ENCODE results near the gene OPCML. TPM values are rescaled to one million over a fixed set of nuclear protein-coding genes. Genes with fewer than 3 reads are reported as not detected.

The OPCML gene
- total RNA-seq, 1 donor, result under 0.01 TPM

GRCh38 chr11:133197425-133197824 lies 334.9 kb downstream of the OPCML start:
- H3K27me3 ChIP-seq (ENCODE audit: insufficient read depth, low read length), result no peaks in the 10 kb centered on the region
- no peaks in the 10 kb centered on the region for H3K9me3 ChIP-seq (ENCODE audit: low read depth, low read length)
- no peak overlapping the region for H3K4me3 ChIP-seq (ENCODE audit: low read length)
- peaks cover 3% of the 10 kb centered on the region for H3K4me1 ChIP-seq (ENCODE audit: insufficient read depth, low read length)

GRCh38 chr11:133191931-133192330 lies 340.4 kb downstream of the OPCML start:
- Histone ChIP-seq H3K27me3 (ENCODE audit: insufficient read depth, low read length) (no peaks in the 10 kb centered on the region), H3K4me1 (ENCODE audit: insufficient read depth, low read length) (peaks cover 12% of the 10 kb centered on the region), H3K4me3 (ENCODE audit: low read length) (no peak overlapping the region), H3K9me3 (ENCODE audit: low read depth, low read length) (no peaks in the 10 kb centered on the region)

- Histone ChIP-seq H3K4me1 (ENCODE audit: insufficient read depth, low read length) (no peaks in the 10 kb centered on the region), H3K4me3 (ENCODE audit: low read length) (no peak overlapping the region), H3K27me3 (ENCODE audit: insufficient read depth, low read length) (no peaks in the 10 kb centered on the region), H3K9me3 (ENCODE audit: low read depth, low read length) (no peaks in the 10 kb centered on the region)
These were observed 350.6 kb downstream of the OPCML start for GRCh38 chr11:133181667-133182066.

GRCh38 chr11:133181066-133181465 lies 351.2 kb downstream of the OPCML start:
- no peaks in the 10 kb centered on the region for H3K27me3 ChIP-seq (ENCODE audit: insufficient read depth, low read length)
- no peak overlapping the region for H3K4me3 ChIP-seq (ENCODE audit: low read length)
- no peaks in the 10 kb centered on the region for H3K9me3 ChIP-seq (ENCODE audit: low read depth, low read length)
- H3K4me1 ChIP-seq (ENCODE audit: insufficient read depth, low read length), result no peaks in the 10 kb centered on the region

- Histone ChIP-seq H3K4me3 (ENCODE audit: low read length) (no peak overlapping the region), H3K4me1 (ENCODE audit: insufficient read depth, low read length) (no peaks in the 10 kb centered on the region), H3K27me3 (ENCODE audit: insufficient read depth, low read length) (no peaks in the 10 kb centered on the region), H3K9me3 (ENCODE audit: low read depth, low read length) (no peaks in the 10 kb centered on the region)
These were observed 352.1 kb downstream of the OPCML start for GRCh38 chr11:133180201-133180600.

- H3K9me3 ChIP-seq (ENCODE audit: low read depth, low read length), result no peaks in the 10 kb centered on the region
- no peaks in the 10 kb centered on the region for H3K4me1 ChIP-seq (ENCODE audit: insufficient read depth, low read length)
- H3K4me3 ChIP-seq (ENCODE audit: low read length), result no peak overlapping the region
- H3K27me3 ChIP-seq (ENCODE audit: insufficient read depth, low read length), result no peaks in the 10 kb centered on the region
These were observed 355.6 kb downstream of the OPCML start for GRCh38 chr11:133176748-133177147.

GRCh38 chr11:133175103-133175502 lies 357.2 kb downstream of the OPCML start:
- Histone ChIP-seq H3K9me3 (ENCODE audit: low read depth, low read length) (no peaks in the 10 kb centered on the region), H3K4me3 (ENCODE audit: low read length) (no peak overlapping the region), H3K4me1 (ENCODE audit: insufficient read depth, low read length) (no peaks in the 10 kb centered on the region), H3K27me3 (ENCODE audit: insufficient read depth, low read length) (no peaks in the 10 kb centered on the region)

- no peaks in the 10 kb centered on the region for H3K9me3 ChIP-seq (ENCODE audit: low read depth, low read length)
- H3K27me3 ChIP-seq (ENCODE audit: insufficient read depth, low read length), result no peaks in the 10 kb centered on the region
- H3K4me3 ChIP-seq (ENCODE audit: low read length), result no peak overlapping the region
- H3K4me1 ChIP-seq (ENCODE audit: insufficient read depth, low read length), result no peaks in the 10 kb centered on the region
These were observed 358.4 kb downstream of the OPCML start for GRCh38 chr11:133173810-133174412.

- H3K27me3 ChIP-seq (ENCODE audit: insufficient read depth, low read length), result no peaks in the 10 kb centered on the region
- no peaks in the 10 kb centered on the region for H3K4me1 ChIP-seq (ENCODE audit: insufficient read depth, low read length)
- no peak overlapping the region for H3K4me3 ChIP-seq (ENCODE audit: low read length)
- no peaks in the 10 kb centered on the region for H3K9me3 ChIP-seq (ENCODE audit: low read depth, low read length)
These were observed 360.0 kb downstream of the OPCML start for GRCh38 chr11:133172349-133172748.

- no peaks in the 10 kb centered on the region for H3K27me3 ChIP-seq (ENCODE audit: insufficient read depth, low read length)
- H3K4me3 ChIP-seq (ENCODE audit: low read length), result no peak overlapping the region
- no peaks in the 10 kb centered on the region for H3K4me1 ChIP-seq (ENCODE audit: insufficient read depth, low read length)
- no peaks in the 10 kb centered on the region for H3K9me3 ChIP-seq (ENCODE audit: low read depth, low read length)
These were observed 360.9 kb downstream of the OPCML start for GRCh38 chr11:133171374-133171773.

- no peaks in the 10 kb centered on the region for H3K4me1 ChIP-seq (ENCODE audit: insufficient read depth, low read length)
- H3K4me3 ChIP-seq (ENCODE audit: low read length), result no peak overlapping the region
- no peaks in the 10 kb centered on the region for H3K27me3 ChIP-seq (ENCODE audit: insufficient read depth, low read length)
- no peaks in the 10 kb centered on the region for H3K9me3 ChIP-seq (ENCODE audit: low read depth, low read length)
These were observed 364.3 kb downstream of the OPCML start for GRCh38 chr11:133168016-133168415.

GRCh38 chr11:133166662-133167061 lies 365.6 kb downstream of the OPCML start:
- Histone ChIP-seq H3K4me3 (ENCODE audit: low read length) (no peak overlapping the region), H3K9me3 (ENCODE audit: low read depth, low read length) (no peaks in the 10 kb centered on the region), H3K4me1 (ENCODE audit: insufficient read depth, low read length) (no peaks in the 10 kb centered on the region), H3K27me3 (ENCODE audit: insufficient read depth, low read length) (no peaks in the 10 kb centered on the region)

GRCh38 chr11:133164986-133165385 lies 367.3 kb downstream of the OPCML start:
- Histone ChIP-seq H3K9me3 (ENCODE audit: low read depth, low read length) (no peaks in the 10 kb centered on the region), H3K4me1 (ENCODE audit: insufficient read depth, low read length) (no peaks in the 10 kb centered on the region), H3K27me3 (ENCODE audit: insufficient read depth, low read length) (no peaks in the 10 kb centered on the region), H3K4me3 (ENCODE audit: low read length) (no peak overlapping the region)

GRCh38 chr11:133163463-133164419 lies 368.6 kb downstream of the OPCML start:
- H3K9me3 ChIP-seq (ENCODE audit: low read depth, low read length), result no peaks in the 10 kb centered on the region
- H3K4me1 ChIP-seq (ENCODE audit: insufficient read depth, low read length), result no peaks in the 10 kb centered on the region
- no peak overlapping the region for H3K4me3 ChIP-seq (ENCODE audit: low read length)
- no peaks in the 10 kb centered on the region for H3K27me3 ChIP-seq (ENCODE audit: insufficient read depth, low read length)

GRCh38 chr11:133162227-133162626 lies 370.1 kb downstream of the OPCML start:
- Histone ChIP-seq H3K4me1 (ENCODE audit: insufficient read depth, low read length) (no peaks in the 10 kb centered on the region), H3K9me3 (ENCODE audit: low read depth, low read length) (no peaks in the 10 kb centered on the region), H3K27me3 (ENCODE audit: insufficient read depth, low read length) (no peaks in the 10 kb centered on the region), H3K4me3 (ENCODE audit: low read length) (no peak overlapping the region)
